DND-41 (cell line): ENCODE measurements around the gene EPC1.
A peak's percentile ranks its signal among the peaks of the same experiment; 100 is the strongest.

Source experiments
- ATAC-seq: fragments of 200-7000 bp; cut with Tn5 transposase; 3 replicates; pipeline ENCODE4 v1.9.1; 2021; ENCODE audit warnings: low read depth; ENCODE audit not compliant: insufficient read depth
- DNase-seq: peaks from one replicate; pipeline ENCODE4 v3.0.0-alpha.2; 2020
- H2AFZ ChIP-seq: 2 replicates; pipeline ENCODE4 v1.6.0; 2012; ENCODE audit warnings: low read depth, low read length
- H3K27ac ChIP-seq: 2 replicates; pipeline ENCODE4 v1.5.1; 2012; ENCODE audit warnings: low read length, inconsistent platforms
- H3K27me3 ChIP-seq: fragments of 200-600 bp; sonication (generic); 2 replicates; pipeline ENCODE4 v1.6.0; 2012; ENCODE audit warnings: low read length, mild to moderate bottlenecking, inconsistent platforms; ENCODE audit not compliant: insufficient read depth, poor library complexity
- H3K36me3 ChIP-seq: 2 replicates; pipeline ENCODE4 v1.5.1; 2012; ENCODE audit warnings: low read length, inconsistent platforms; ENCODE audit not compliant: insufficient read depth
- H3K4me1 ChIP-seq: 2 replicates; pipeline ENCODE4 v1.5.1; 2012; ENCODE audit warnings: mild to moderate bottlenecking, low read length; ENCODE audit not compliant: insufficient read depth
- H3K4me2 ChIP-seq: 2 replicates; pipeline ENCODE4 v1.6.0; 2012; ENCODE audit warnings: mild to moderate bottlenecking, moderate library complexity, low read length, inconsistent platforms; ENCODE audit not compliant: insufficient read depth
- H3K4me3 ChIP-seq, 2 experiments: fragments of 200-600 bp in 1 of 2; shearing (Covaris generic) in 1 of 2; 2 replicates each; pipeline ENCODE4 v1.5.1; 2012 to 2016; ENCODE audit warnings: inconsistent platforms in 2 of 2, low read length in 2 of 2, mild to moderate bottlenecking in 2 of 2, low read depth in 1 of 2, moderate library complexity in 1 of 2
- H3K79me2 ChIP-seq: 2 replicates; pipeline ENCODE4 v1.6.0; 2012; ENCODE audit warnings: low read length, inconsistent platforms; ENCODE audit not compliant: insufficient read depth
- H3K9ac ChIP-seq: 2 replicates; pipeline ENCODE4 v1.6.0; 2012; ENCODE audit warnings: low read depth, mild to moderate bottlenecking, inconsistent platforms, low read length, moderate library complexity
- H3K9me3 ChIP-seq: 2 replicates; pipeline ENCODE4 v1.5.1; 2012; ENCODE audit warnings: low read length, moderate library complexity, mild to moderate bottlenecking, inconsistent platforms; ENCODE audit not compliant: insufficient read depth, severe bottlenecking
- H4K20me1 ChIP-seq: 2 replicates; pipeline ENCODE4 v1.6.0; 2012; ENCODE audit warnings: low read length; ENCODE audit not compliant: insufficient read depth
- CTCF ChIP-seq: IDR thresholded peaks from 2 replicates; pipeline ENCODE4 v1.5.1; 2012; ENCODE audit warnings: borderline replicate concordance, low read length, moderate library complexity, mild to moderate bottlenecking; ENCODE audit not compliant: poor library complexity, severe bottlenecking; ENCODE audit errors: extremely low read depth
- EZH2 ChIP-seq: IDR thresholded peaks from 3 replicates; pipeline ENCODE4 v1.6.1; 2012; ENCODE audit warnings: borderline replicate concordance, low read depth, mild to moderate bottlenecking, moderate library complexity, low read length, inconsistent platforms; ENCODE audit not compliant: severe bottlenecking

Gene EPC1

GRCh38 chr10:32298075-32298812, 48.7 kb downstream of the EPC1 start:
- Histone ChIP-seq H3K4me1 (no peaks in the 10 kb centered on the region), H3K4me2 (no peak overlapping the region), H3K79me2 (peaks cover 96% of the 10 kb centered on the region), H3K4me3 (no peak overlapping the region), H2AFZ (no peak overlapping the region), H4K20me1 (peaks cover 60% of the 10 kb centered on the region), H3K9me3 (no peaks in the 10 kb centered on the region), H3K9ac (no peak overlapping the region), H3K27me3 (no peaks in the 10 kb centered on the region), H3K36me3 (peaks cover 42% of the 10 kb centered on the region), H3K27ac (no peak overlapping the region)
- ATAC-seq (no peak), DNase-seq (no peak)
- TF ChIP-seq EZH2 (no peak), CTCF (no peak)

GRCh38 chr10:32295027-32295426, 51.9 kb downstream of the EPC1 start:
- H3K4me3 ChIP-seq: no peak overlapping the region
- peaks cover 44% of the 10 kb centered on the region for H4K20me1 ChIP-seq
- no peaks in the 10 kb centered on the region for H3K4me1 ChIP-seq
- TF ChIP-seq EZH2 (no peak), CTCF (no peak)
- peaks cover 52% of the 10 kb centered on the region for H3K36me3 ChIP-seq
- H3K27ac ChIP-seq: no peak overlapping the region
- no peak overlapping the region for H3K4me2 ChIP-seq
- DNase-seq: no peak
- H3K9me3 ChIP-seq: no peaks in the 10 kb centered on the region
- H3K27me3 ChIP-seq: no peaks in the 10 kb centered on the region
- 0 out of 3 replicates have a peak, but pooled peaks have one; percentile 40 for ATAC-seq
- H3K79me2 ChIP-seq: peaks cover 73% of the 10 kb centered on the region
- H2AFZ ChIP-seq: no peak overlapping the region
- no peak overlapping the region for H3K9ac ChIP-seq

- H3K79me2 ChIP-seq: peaks cover 59% of the 10 kb centered on the region
- peaks cover 40% of the 10 kb centered on the region for H4K20me1 ChIP-seq
- no peaks in the 10 kb centered on the region for H3K27me3 ChIP-seq
- no peak overlapping the region for H3K9ac ChIP-seq
- no peak overlapping the region for H3K4me3 ChIP-seq
- DNase-seq (no peak), ATAC-seq (no peak)
- no peak overlapping the region for H3K27ac ChIP-seq
- peaks cover 61% of the 10 kb centered on the region for H3K36me3 ChIP-seq
- H2AFZ ChIP-seq: no peak overlapping the region
- no peak for TF ChIP-seq EZH2
- TF ChIP-seq CTCF: no peak
- no peak overlapping the region for H3K4me2 ChIP-seq
- no peaks in the 10 kb centered on the region for H3K4me1 ChIP-seq
- no peaks in the 10 kb centered on the region for H3K9me3 ChIP-seq
Observed at GRCh38 chr10:32293581-32293980, 53.4 kb downstream of the EPC1 start.
